NB4 (cell line): ENCODE data around the gene AP4B1.

Source experiments
- POLR2A ChIP-seq: IDR thresholded peaks from 2 replicates; pipeline ENCODE4 v1.6.1; 2011; ENCODE audit warnings: mild to moderate bottlenecking; ENCODE audit not compliant: insufficient read length; ENCODE audit errors: extremely low read depth
- TF ChIP-seq, protein P1 (sequence below): IDR thresholded peaks from one replicate; pipeline ENCODE4 v1.5.1; 2012; ENCODE audit warnings: low read depth, low read length
- TF ChIP-seq, protein P2 (sequence below): IDR thresholded peaks from 2 replicates; pipeline ENCODE4 v1.6.1; 2011; ENCODE audit warnings: low read depth, low read length

DNA sequence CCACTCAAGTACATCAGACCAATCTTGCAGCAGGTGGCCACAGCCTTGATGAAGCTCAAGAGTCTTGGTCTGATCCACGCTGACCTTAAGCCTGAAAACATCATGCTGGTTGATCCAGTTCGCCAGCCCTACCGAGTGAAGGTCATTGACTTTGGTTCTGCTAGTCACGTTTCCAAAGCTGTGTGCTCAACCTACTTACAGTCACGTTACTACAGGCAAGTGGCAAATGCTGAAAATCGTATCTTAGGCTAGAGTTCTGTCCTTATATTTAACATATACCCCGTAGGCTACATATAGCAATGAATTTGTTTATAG is 36.6 kb upstream of the AP4B1 start:
- TF ChIP-seq, protein P1, sequence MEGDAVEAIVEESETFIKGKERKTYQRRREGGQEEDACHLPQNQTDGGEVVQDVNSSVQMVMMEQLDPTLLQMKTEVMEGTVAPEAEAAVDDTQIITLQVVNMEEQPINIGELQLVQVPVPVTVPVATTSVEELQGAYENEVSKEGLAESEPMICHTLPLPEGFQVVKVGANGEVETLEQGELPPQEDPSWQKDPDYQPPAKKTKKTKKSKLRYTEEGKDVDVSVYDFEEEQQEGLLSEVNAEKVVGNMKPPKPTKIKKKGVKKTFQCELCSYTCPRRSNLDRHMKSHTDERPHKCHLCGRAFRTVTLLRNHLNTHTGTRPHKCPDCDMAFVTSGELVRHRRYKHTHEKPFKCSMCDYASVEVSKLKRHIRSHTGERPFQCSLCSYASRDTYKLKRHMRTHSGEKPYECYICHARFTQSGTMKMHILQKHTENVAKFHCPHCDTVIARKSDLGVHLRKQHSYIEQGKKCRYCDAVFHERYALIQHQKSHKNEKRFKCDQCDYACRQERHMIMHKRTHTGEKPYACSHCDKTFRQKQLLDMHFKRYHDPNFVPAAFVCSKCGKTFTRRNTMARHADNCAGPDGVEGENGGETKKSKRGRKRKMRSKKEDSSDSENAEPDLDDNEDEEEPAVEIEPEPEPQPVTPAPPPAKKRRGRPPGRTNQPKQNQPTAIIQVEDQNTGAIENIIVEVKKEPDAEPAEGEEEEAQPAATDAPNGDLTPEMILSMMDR = no peak
- no peak for TF ChIP-seq POLR2A
- TF ChIP-seq, protein P2, sequence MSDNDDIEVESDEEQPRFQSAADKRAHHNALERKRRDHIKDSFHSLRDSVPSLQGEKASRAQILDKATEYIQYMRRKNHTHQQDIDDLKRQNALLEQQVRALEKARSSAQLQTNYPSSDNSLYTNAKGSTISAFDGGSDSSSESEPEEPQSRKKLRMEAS = no peak
